Body of pancreas (tissue), 4 donors: ENCODE data around the gene BPIFB2. TPM values are rescaled to one million over a fixed set of nuclear protein-coding genes. Genes with fewer than 3 reads are reported as not detected.

Source experiments
- ATAC-seq: fragments of 150-250 bp; one replicate; pipeline ENCODE4 v1.9.1; 2016
- DNase-seq, 4 donors: peaks; one replicate each; pipeline ENCODE4 v3.0.0-alpha.2; 2019
- H3K27ac ChIP-seq, 4 donors: fragments of 200-600 bp; sonication (generic); 1 replicate in 3 of 4; 2 replicates in 1 of 4; pipeline versions ENCODE4 v1.5.1 to v1.6.1; 2016 to 2019; ENCODE audit warnings: mild to moderate bottlenecking in 1 of 4, mixed read lengths in 1 of 4, moderate library complexity in 1 of 4
- H3K27me3 ChIP-seq, 2 donors: fragments of 200-600 bp; sonication (generic); one replicate each; pipeline ENCODE4 v1.6.0; 2016; ENCODE audit warnings: mild to moderate bottlenecking in 1 of 2
- H3K36me3 ChIP-seq, 2 donors: fragments of 200-600 bp; sonication (generic); replicated peaks in 1 of 2; 2 replicates each; pipeline ENCODE4 v1.5.1; 2016; ENCODE audit warnings: low read depth in 2 of 2; ENCODE audit not compliant: insufficient read depth in 1 of 2
- H3K4me1 ChIP-seq: fragments of 200-600 bp; sonication (generic); one replicate; pipeline ENCODE4 v1.6.0; 2016
- H3K4me3 ChIP-seq, 2 donors: fragments of 200-600 bp; sonication (generic); 1 replicate in 1 of 2; 2 replicates in 1 of 2; pipeline ENCODE4 v1.5.1; 2016 to 2019
- H3K9me3 ChIP-seq, 3 donors: fragments of 200-600 bp; sonication (generic); 1 replicate in 2 of 3; 2 replicates in 1 of 3; pipeline ENCODE4 v1.5.1; 2016
- CTCF ChIP-seq, 7 experiments: fragments of 450-650 bp in 4 of 7; fragments of 200-600 bp in 3 of 7; sonication (generic) in 3 of 7; IDR thresholded peaks; one replicate each; pipeline ENCODE4 v1.5.1; 2016 to 2019; ENCODE audit warnings: antibody characterized with exemption in 7 of 7
- POLR2A ChIP-seq, 3 donors: fragments of 450-650 bp; IDR thresholded peaks; one replicate each; pipeline ENCODE4 v1.6.1; 2016; ENCODE audit warnings: antibody characterized with exemption in 3 of 3, mild to moderate bottlenecking in 2 of 3
- WGBS, 2 donors: methylation state at CpG; one replicate each; pipeline ENCODE4 v1.1.5; 2017; 5-methylcytosine and 5-hydroxymethylcytosine counted together
- intact Hi-C: fragments of 100-400 bp; cut with DNase I; formaldehyde crosslinking; loops from one replicate; pipeline ENCODE4 v1.15.1; 2023
- total RNA-seq, 2 donors: library from RNA; depleted of rRNA; stranded (reverse); fragments of >200 nt; gene quantifications; one replicate each; pipeline ENCODE4 v1.1.0, GENCODE V29; 2016

Gene BPIFB2
- total RNA-seq, 2 donors from 2014 or later = not detected

- Histone ChIP-seq H3K4me3 (no peak overlapping the region), H3K9me3 (no peaks in the 10 kb centered on the region), H3K36me3 (no peaks in the 10 kb centered on the region), H3K27ac (no peak overlapping the region), H3K4me1 (no peaks in the 10 kb centered on the region), H3K27me3 (no peaks in the 10 kb centered on the region)
- 56 to 62% methylated on average over 9 of the region's 9 CpGs for WGBS, 2 donors
- intact Hi-C loops = no loop called here
- no peak for ATAC-seq
- no peak for DNase-seq
- no peak for TF ChIP-seq CTCF (IDR thresholded peaks at IDR 0.05)
- TF ChIP-seq POLR2A (IDR thresholded peaks at IDR 0.05) = no peak
Observed at GRCh38 chr20:33025318-33025876, 17.9 kb downstream of the BPIFB2 start.

- Histone ChIP-seq H3K4me3 (no peak overlapping the region), H3K27ac (no peak overlapping the region), H3K27me3 (no peaks in the 10 kb centered on the region), H3K4me1 (no peaks in the 10 kb centered on the region), H3K36me3 (no peaks in the 10 kb centered on the region), H3K9me3 (no peaks in the 10 kb centered on the region)
- no peak for TF ChIP-seq POLR2A (IDR thresholded peaks at IDR 0.05)
- no peak for TF ChIP-seq CTCF (IDR thresholded peaks at IDR 0.05)
- intact Hi-C loops = no loop called here
- WGBS, 2 donors = 50 to 65% methylated on average over 5 of the region's 5 CpGs
- DNase-seq (no peak), ATAC-seq (no peak)
Observed at GRCh38 chr20:33026072-33026778, 18.7 kb downstream of the BPIFB2 start.

GRCh38 chr20:33026779-33027759 lies 19.6 kb downstream of the BPIFB2 start:
- intact Hi-C loops = no loop called here
- no peak overlapping the region for H3K4me3 ChIP-seq
- no peaks in the 10 kb centered on the region for H3K9me3 ChIP-seq
- no peak overlapping the region for H3K27ac ChIP-seq
- H3K27me3 ChIP-seq = no peaks in the 10 kb centered on the region
- ATAC-seq = no peak
- no peak for DNase-seq
- no peaks in the 10 kb centered on the region for H3K36me3 ChIP-seq
- 68 to 77% methylated on average over 9 to 10 of the region's 10 CpGs for WGBS, 2 donors
- H3K4me1 ChIP-seq = no peaks in the 10 kb centered on the region
- TF ChIP-seq CTCF (IDR thresholded peaks at IDR 0.05) (no peak), POLR2A (IDR thresholded peaks at IDR 0.05) (no peak)

- intact Hi-C loops = no loop called here
- H3K4me1 ChIP-seq = no peaks in the 10 kb centered on the region
- no peaks in the 10 kb centered on the region for H3K9me3 ChIP-seq
- no peak for TF ChIP-seq POLR2A (IDR thresholded peaks at IDR 0.05)
- no peak for TF ChIP-seq CTCF (IDR thresholded peaks at IDR 0.05)
- no peak for DNase-seq
- WGBS, 2 donors = 60 to 63% methylated on average over 2 to 12 of the region's 12 CpGs
- no peaks in the 10 kb centered on the region for H3K36me3 ChIP-seq
- no peak overlapping the region for H3K27ac ChIP-seq
- ATAC-seq = no peak
- H3K4me3 ChIP-seq = no peak overlapping the region
- no peaks in the 10 kb centered on the region for H3K27me3 ChIP-seq
Observed at GRCh38 chr20:33027769-33028751, 20.6 kb downstream of the BPIFB2 start.
